CD1c-positive myeloid dendritic cell (primary cell): ENCODE results near the gene PLXDC1.
A peak's percentile ranks its signal among the peaks of the same experiment; 100 is the strongest.
"Not testable (repeated sequence)": the region's sequence is repeated elsewhere in the genome, so short reads cannot be mapped to it uniquely, and the experiment has no call there.

Experiments
- DNase-seq: peaks from one replicate; pipeline ENCODE4 v3.0.0-alpha.2; 2016; ENCODE audit errors: extremely low spot score

PLXDC1 gene

DNA sequence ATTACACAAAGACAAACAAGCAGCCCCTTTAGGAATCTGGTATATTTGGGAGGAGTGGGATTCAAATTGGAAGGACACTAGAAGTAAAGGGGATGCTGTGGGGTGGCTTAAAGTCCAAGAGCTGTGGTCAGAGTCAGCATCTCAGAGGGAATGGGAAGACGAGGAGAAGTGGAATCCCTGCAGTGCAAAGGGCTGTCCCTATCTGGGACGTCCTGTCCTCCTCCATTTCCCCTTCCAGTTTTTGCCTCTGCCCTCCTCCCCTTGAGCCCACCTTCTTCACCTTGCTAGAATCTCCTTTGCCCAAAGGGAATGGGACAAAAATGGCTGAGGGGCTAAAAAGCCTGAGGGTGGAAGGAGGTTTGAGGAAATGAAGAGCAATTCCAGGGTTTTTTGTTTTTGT lies 4.2 kb upstream of the PLXDC1 start:
- DNase-seq = no peak

DNA sequence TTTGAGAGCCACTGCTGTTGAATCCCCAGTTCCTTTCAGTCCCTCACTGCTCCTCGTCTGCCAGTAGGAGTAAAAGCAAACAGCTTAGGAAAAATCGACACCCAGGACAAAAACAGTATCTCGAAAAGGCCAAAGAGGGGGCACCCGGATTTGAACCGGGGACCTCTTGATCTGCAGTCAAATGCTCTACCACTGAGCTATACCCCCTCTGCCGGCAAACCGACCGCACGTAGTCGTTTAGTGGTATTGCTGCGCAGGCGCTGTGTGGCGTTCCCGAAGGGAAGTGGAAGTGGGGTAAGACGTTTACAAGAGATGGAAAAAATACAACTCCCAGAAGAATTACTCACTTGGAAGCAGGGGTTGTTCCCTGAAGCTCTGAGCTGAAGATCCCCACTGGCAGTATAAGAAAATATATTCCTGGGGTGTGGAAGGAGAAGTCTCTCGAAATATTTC lies 2.2 kb upstream of the PLXDC1 start:
- peak; percentile 97 for DNase-seq

- DNase-seq = no peak
Measured at GRCh38 chr17:39151943-39152818, 744 bp upstream of the PLXDC1 start.

- no peak for DNase-seq
Measured at GRCh38 chr17:39150795-39151149, 665 bp downstream of the PLXDC1 start.

DNA sequence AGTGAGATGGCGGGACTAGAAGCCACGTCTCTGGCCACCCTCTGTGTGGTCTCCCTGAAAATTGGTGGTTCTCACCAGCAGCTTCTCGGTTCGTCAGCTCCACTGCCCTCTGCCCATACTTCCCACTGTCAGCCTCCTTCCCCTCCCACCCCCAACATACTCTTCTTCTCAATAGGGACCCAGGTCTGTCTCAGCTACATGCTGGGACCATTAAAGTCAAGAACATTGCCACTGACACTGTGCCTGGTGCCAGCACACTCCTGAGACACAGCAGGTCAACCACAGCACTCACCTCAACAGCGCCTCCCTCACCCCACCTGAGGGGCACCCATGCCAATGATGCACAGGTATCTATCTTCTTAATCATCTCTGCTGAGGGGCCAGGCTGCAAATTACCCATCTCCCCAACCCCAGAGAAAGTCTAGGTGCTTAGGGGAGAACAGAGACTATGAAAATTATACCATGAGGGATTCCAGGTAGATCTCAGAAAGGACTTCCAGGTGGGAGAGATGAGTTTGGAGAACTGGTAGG lies 1.3 kb downstream of the PLXDC1 start:
- DNase-seq = no peak

DNA sequence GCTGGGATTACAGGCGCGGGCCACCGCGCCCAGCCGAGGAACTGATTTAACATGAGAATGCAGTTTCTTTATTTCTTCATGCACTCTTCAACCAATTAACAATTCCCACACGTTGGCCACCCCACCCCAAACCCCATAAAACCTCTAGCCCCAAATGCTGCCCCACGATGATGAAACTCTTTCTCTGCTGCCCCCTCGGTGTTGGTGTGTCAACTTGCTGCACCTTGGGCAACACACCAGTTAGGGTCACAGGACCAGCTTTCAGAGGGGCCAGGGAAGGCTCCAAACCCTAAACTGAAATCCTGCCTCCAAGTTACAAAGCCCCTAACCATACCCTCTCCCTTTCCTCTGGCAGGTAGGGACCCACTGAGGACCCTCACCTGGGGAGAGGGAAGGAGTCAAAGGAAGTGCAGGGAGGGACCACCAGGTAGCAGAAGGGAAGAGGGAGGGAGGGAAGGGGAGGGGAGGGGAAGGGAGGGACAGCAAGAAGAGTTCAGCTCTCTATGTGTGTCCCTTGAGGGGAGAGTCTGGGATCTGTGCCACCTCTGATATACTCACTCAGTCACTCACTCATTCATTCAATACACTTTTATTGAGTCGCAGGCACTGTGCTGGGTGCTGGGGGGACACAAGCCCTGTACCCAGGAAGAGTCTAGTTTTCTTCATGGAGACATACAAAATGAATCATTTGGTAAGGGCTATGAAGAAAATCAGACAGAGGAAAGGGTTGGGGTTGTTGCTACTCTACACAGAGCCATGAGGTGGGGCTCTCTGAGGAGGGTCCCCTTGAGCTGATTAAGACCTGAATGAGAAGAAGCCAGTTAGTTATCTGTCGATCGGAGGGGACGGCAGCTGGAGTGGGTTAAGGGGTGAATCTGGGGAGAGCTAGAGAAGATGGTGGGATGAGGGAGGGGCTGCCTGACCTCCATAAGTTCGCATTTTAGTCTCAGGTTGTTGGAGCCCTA lies 3.9 kb downstream of the PLXDC1 start:
- DNase-seq = no peak

DNA sequence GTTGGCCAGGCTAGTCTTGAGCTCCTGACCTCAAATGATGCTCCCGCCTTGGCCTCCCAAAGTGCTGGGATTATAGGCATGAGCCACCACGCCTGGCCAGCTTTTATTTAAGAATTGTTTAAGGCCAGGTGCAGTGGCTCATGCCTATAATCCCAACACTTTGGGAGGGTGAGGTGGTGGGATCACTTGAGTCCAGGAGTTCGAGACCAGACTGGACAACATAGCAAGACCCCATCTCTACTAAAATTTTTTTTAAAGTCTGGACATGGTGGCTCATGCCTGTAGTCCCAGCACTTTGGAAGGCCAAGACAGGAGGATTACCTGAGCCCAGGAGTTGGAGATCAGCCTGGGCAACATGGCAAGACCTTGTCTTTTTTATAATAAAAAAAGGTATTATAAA lies 5.2 kb downstream of the PLXDC1 start:
- no peak for DNase-seq

DNA sequence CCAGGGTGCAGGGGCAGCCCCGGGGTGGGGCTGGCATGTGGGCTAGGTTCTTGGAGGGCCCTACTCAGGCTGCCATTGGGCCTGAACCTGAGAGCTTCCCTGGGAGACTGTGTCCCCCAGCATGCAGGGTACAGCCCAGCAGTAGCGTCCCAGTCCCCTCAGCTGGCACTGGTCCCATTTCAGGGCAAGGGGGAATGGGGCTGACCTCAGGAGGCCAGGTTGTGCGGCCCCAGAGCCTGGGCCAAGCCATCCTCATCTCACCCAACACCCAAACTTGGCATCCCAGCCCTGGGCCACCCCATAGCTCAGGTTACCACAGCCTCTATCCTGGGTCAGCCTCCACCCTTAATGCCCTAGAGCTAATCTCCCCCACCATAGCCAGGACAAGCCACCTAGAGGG lies 6.3 kb downstream of the PLXDC1 start:
- no peak for DNase-seq

- DNase-seq = no peak
Measured at GRCh38 chr17:39144416-39144840, 7.0 kb downstream of the PLXDC1 start.

- DNase-seq = no peak
Measured at GRCh38 chr17:39143552-39144093, 7.8 kb downstream of the PLXDC1 start.

GRCh38 chr17:39141915-39142664 lies 9.3 kb downstream of the PLXDC1 start:
- DNase-seq = no peak

DNA sequence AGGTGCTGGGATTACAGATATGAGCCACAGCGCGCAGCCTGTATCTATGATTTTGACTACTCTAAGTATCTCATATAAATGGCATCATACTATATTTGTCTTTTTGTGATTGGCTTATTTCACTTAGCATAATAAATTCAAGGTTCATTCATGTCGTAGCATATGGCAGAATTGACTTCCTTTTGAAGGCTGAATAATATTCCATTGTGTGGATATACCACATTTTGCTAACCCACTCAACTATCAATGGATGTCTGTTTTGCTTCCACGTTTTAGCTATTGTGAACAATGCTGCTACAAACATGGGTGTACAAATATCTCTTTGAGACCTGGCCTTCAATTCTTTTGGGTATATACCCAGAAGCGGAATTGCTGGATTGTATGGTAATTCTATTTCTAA lies 10.1 kb downstream of the PLXDC1 start:
- no peak for DNase-seq

DNA sequence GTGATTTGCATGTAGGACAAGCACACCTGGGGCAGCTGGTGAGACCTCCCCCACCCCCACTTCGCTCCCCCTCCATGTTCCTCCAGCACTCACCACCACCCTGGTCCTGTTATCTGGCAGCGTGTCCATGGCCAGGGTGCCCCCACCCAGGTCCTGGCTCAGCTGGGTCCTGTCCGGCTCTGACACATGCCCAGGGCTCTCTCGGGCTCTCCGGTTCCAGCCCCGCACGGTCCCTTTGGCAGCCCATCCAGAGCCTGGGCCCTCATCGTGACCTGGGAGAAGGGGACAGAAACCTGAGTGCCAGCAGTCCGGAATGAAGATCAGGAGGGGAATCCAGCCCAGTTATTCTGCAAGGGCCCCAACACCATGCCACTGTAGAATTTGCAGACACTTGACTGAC lies 11.9 kb downstream of the PLXDC1 start:
- no peak for DNase-seq

- no peak for DNase-seq
Measured at GRCh38 chr17:39139161-39139511, 12.3 kb downstream of the PLXDC1 start.

DNA sequence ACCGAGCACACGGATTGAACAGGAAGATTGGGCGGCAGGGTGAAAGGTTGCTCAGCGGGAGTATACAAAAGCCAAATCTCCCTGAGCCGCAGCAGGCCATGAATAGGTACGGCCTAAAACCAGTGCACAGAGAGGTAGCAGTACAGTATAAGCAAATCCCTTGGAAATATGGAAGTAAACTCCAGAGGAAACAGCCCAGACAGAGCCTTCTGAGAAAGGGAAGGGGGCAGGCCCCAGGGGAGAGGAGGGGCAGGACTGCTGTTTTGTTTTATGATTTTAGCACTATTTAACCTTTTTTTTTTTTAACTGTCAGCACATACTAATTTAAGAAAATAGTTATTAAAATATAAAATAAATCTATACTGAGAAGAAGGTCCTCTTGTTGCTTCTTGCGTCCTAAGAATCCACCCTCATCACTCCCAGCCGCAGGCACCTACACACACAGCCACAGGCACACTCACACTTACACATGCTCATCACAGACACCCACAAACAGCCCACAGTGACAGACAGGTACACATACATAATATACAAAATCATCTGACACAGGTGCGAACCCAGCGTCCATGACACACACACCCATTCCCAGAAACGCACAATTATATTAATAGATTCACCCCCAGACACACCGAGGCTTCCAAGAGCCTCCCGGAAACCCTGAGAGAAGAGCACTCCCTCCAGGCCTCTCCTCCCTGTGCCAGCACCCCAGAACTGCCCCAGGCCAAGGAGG lies 12.8 kb downstream of the PLXDC1 start:
- no peak for DNase-seq

DNA sequence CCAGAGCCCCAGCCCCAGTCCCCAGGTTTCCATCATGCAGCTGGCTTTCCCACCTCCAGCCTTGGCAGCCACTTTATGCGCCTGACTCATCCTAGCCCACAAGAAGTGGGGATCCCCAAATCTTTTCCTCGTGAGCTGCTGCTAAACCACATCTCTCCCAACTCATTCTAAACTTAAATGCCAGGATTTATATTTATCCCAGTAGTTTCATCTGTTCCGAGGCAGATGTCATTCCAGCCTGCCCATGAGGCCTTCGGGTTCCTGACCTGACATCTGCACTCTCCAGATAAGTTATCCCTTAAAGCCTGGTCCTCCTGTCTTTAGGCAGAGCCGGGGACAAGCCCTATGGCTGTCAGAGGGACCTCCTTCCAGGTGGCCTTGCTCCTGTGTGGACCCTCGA lies 16.6 kb downstream of the PLXDC1 start:
- no peak for DNase-seq

GRCh38 chr17:39132192-39132610 lies 19.2 kb downstream of the PLXDC1 start:
- no peak for DNase-seq

DNA sequence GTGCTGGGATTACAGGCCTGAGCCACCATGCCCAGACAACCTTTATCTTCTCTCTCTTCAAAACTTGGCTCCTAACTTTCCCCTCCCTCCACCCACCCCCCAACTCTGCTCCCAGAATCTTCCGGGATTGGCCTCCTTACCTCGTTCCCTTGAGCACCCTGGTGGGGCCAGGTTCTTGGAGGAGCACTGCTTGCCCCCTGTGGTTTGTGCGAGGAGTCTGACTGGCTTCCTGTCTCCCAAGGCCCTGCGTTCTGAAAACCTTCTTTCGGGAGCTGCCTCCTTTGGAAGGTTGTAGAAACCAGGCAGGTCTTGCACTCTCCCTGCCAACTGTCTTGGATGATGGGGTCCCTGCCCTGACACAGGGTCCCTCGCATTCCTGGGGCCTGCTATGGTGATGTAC lies 19.8 kb downstream of the PLXDC1 start:
- no peak for DNase-seq

GRCh38 chr17:39130205-39130604 lies 21.2 kb downstream of the PLXDC1 start:
- no peak for DNase-seq

DNA sequence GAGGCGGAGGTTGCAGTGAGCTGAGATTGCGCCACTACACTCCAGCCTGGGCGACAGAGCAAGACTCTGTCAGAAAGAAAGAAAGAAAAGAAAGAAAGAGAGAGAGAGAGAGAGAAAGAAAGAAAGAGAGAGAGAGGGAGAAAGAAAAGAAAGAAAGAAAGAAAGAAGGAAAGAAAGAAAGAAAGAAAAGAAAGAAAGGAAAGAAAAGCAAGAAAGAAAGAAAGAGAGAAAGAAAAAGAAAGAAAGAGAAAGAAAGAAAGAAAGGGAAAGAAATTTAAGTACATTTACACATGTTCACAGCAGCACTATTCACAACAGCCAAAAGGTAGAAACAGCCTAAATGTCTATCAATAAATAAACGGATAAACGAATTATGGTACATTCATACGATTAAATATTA lies 21.9 kb downstream of the PLXDC1 start:
- DNase-seq = not testable (repeated sequence)

DNA sequence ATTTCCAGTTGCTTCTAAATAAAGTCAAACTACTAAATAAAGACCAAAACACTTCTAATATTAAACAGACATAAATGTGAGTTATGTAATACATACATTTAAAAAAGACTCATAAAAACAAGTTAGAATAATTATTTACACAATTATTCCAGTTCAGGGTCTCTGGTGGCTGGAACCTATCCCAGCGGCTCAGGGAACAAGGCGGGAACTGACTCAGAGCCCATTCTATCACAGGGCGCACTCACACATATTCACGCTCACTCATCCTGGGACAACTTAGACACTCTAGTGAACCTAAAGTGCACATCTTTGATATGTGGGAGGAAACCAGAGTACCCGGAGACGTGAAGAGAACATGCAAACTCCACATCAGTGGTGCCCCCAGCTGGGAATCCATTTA lies 25.0 kb downstream of the PLXDC1 start:
- no peak for DNase-seq
